Prostate gland (tissue), 2 donors: Measurements from ENCODE around the gene IL1A. TPM values are rescaled to one million over a fixed set of nuclear protein-coding genes. Genes with fewer than 3 reads are reported as not detected.

ENCODE experiments used
- DNase-seq: peaks from one replicate; pipeline ENCODE4 v3.0.0-alpha.2; 2019; ENCODE audit warnings: low spot score
- H3K27ac ChIP-seq, 2 donors: fragments of 200-600 bp; sonication (generic); 2 replicates each; pipeline ENCODE4 v1.5.1; 2017 to 2019
- H3K27me3 ChIP-seq: fragments of 200-600 bp; sonication (generic); replicated peaks from 2 replicates; pipeline ENCODE4 v1.5.1; 2019; ENCODE audit not compliant: insufficient read depth
- H3K36me3 ChIP-seq, 2 donors: fragments of 200-600 bp; sonication (generic); 1 replicate in 1 of 2; 2 replicates in 1 of 2; pipeline versions ENCODE4 v1.5.1 to v1.8.1; 2017 to 2019
- H3K4me1 ChIP-seq: fragments of 200-600 bp; sonication (generic); replicated peaks from 2 replicates; pipeline ENCODE4 v1.5.1; 2019
- H3K4me3 ChIP-seq, 2 donors: fragments of 200-600 bp; sonication (generic); 2 replicates each; pipeline ENCODE4 v1.5.1; 2017 to 2019
- H3K9me3 ChIP-seq: fragments of 200-600 bp; sonication (generic); 2 replicates; pipeline ENCODE4 v1.5.1; 2017
- CTCF ChIP-seq, 4 experiments: fragments of 200-600 bp in 2 of 4; fragments of 450-650 bp in 2 of 4; sonication (generic) in 2 of 4; IDR thresholded peaks; 1 replicate in 3 of 4; 2 replicates in 1 of 4; pipeline ENCODE4 v1.5.1; 2016 to 2019; ENCODE audit warnings: antibody characterized with exemption in 4 of 4, mild to moderate bottlenecking in 2 of 4, moderate library complexity in 2 of 4
- POLR2A ChIP-seq: fragments of 450-650 bp; IDR thresholded peaks from one replicate; pipeline ENCODE4 v1.6.1; 2016; ENCODE audit warnings: antibody characterized with exemption, mild to moderate bottlenecking
- POLR2AphosphoS5 ChIP-seq: sonication (generic); formaldehyde crosslinking; IDR thresholded peaks from one replicate; pipeline ENCODE4 v1.6.1; 2017; ENCODE audit warnings: antibody characterized with exemption
- WGBS: methylation state at CpG from one replicate; pipeline ENCODE4 v1.1.5; 2018; 5-methylcytosine and 5-hydroxymethylcytosine counted together
- intact Hi-C: fragments of 100-400 bp; cut with DNase I; formaldehyde crosslinking; loops from one replicate; pipeline ENCODE4 v1.14.2; 2022
- total RNA-seq, 2 donors: library from RNA; depleted of rRNA; stranded (reverse); fragments of >200 nt; gene quantifications; one replicate each; pipeline ENCODE4 v1.1.0, GENCODE V29; 2016

IL1A gene
- total RNA-seq, 2 donors from 2014 or later = 27.4 TPM; not detected in 1

- Histone ChIP-seq H3K27ac (no peak overlapping the region), H3K9me3 (no peaks in the 10 kb centered on the region), H3K4me3 (no peak overlapping the region), H3K4me1 (no peaks in the 10 kb centered on the region), H3K36me3 (no peaks in the 10 kb centered on the region), H3K27me3 (no peaks in the 10 kb centered on the region)
- 62% methylated on average over 2 of the region's 2 CpGs for WGBS
- DNase-seq = no peak
- TF ChIP-seq POLR2AphosphoS5 (no peak), POLR2A (no peak), CTCF (IDR thresholded peaks at IDR 0.05) (no peak)
- intact Hi-C loops = no loop called here
These were observed 47.2 kb upstream of the IL1A start for GRCh38 chr2:112831513-112831845.

DNA sequence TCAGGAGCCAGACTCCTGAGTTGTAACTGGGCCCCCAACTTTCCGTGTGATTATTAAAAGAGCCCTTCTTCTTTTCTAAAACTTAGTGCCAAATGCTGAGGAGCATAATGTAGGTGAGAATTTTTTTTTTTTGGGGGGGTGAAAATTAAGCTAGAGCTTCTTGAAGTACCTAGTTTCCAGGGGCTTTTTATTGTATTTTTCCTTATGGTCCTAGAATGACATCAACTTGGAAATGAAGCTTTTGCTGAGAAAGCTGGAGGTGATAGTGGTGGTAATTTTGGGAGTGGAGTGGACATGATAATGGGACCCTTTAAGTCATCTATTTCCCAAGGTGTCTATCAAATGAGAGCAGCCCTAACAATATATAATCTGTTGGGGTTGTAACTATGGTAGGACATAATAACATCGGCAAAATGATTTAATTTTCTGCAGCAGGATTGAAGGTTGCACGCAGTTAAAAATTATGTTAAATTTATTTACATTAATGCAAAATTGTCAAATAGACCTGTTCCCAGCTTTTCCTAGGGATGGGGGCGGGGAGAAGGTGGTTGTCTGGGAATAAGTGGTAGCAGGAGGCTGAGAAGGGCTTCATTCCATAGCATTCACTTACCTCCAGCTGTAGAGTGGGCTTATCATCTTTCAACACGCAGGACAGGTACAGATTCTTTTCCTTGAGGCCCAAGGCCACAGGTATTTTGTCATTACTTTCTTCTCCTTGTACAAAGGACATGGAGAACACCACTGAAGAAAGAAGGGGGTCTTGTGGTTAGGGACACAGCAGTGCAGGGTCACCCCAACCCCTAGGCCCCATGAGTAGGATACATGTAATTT, 46.6 kb upstream of the IL1A start:
- WGBS = 74% methylated on average over 5 of the region's 5 CpGs
- TF ChIP-seq CTCF (IDR thresholded peaks at IDR 0.05) (no peak), POLR2AphosphoS5 (no peak), POLR2A (no peak)
- Histone ChIP-seq H3K4me1 (no peaks in the 10 kb centered on the region), H3K27ac (no peak overlapping the region), H3K27me3 (no peaks in the 10 kb centered on the region), H3K4me3 (no peak overlapping the region), H3K9me3 (no peaks in the 10 kb centered on the region), H3K36me3 (no peaks in the 10 kb centered on the region)
- intact Hi-C loops = no loop called here
- DNase-seq = no peak

GRCh38 chr2:112829961-112830681, 45.8 kb upstream of the IL1A start:
- no peak for DNase-seq
- H3K27me3 ChIP-seq = no peaks in the 10 kb centered on the region
- 98% methylated on average over 10 of the region's 10 CpGs for WGBS
- intact Hi-C loops = no loop called here
- H3K36me3 ChIP-seq = no peaks in the 10 kb centered on the region
- no peak overlapping the region for H3K4me3 ChIP-seq
- no peaks in the 10 kb centered on the region for H3K4me1 ChIP-seq
- TF ChIP-seq POLR2AphosphoS5 (no peak), CTCF (IDR thresholded peaks at IDR 0.05) (no peak), POLR2A (no peak)
- no peak overlapping the region for H3K27ac ChIP-seq
- no peaks in the 10 kb centered on the region for H3K9me3 ChIP-seq

- TF ChIP-seq POLR2A (no peak), POLR2AphosphoS5 (no peak), CTCF (IDR thresholded peaks at IDR 0.05) (no peak)
- Histone ChIP-seq H3K27me3 (no peaks in the 10 kb centered on the region), H3K9me3 (no peaks in the 10 kb centered on the region), H3K4me3 (no peak overlapping the region), H3K27ac (no peak overlapping the region), H3K36me3 (no peaks in the 10 kb centered on the region), H3K4me1 (no peaks in the 10 kb centered on the region)
- no peak for DNase-seq
- intact Hi-C loops = no loop called here
- 84% methylated on average over 5 of the region's 5 CpGs for WGBS
These were observed 45.0 kb upstream of the IL1A start for GRCh38 chr2:112829101-112829960.
